HEK293 (cell line): ENCODE results near the gene C20orf204.

Experiments used
- CTCF ChIA-PET: fragments of 350-600 bp; formaldehyde crosslinking; extraction: SDS; loops from one replicate; lab custom pipeline; 2021; ENCODE audit warnings: antibody characterized with exemption; lab: Yijun Ruan, JAX
- POLR2A ChIA-PET: fragments of 300-600 bp; formaldehyde crosslinking; extraction: SDS; loops from one replicate; lab custom pipeline; 2020; ENCODE audit warnings: antibody characterized with exemption, inconsistent platforms; lab: Yijun Ruan, JAX
- H3K27ac ChIP-seq: fragments of 200-500 bp; sonication (Bioruptor generic); 2 replicates; pipeline ENCODE4 v1.5.1; 2014; ENCODE audit warnings: low read depth, low read length, control low read depth, inconsistent platforms; ENCODE audit errors: extremely low read depth
- H3K36me3 ChIP-seq, 2 experiments: fragments of 200-500 bp in 1 of 2; sonication (Bioruptor generic) in 1 of 2; 1 replicate in 1 of 2; 2 replicates in 1 of 2; pipeline ENCODE4 v1.5.1; 2014 to 2017; ENCODE audit warnings: inconsistent platforms in 2 of 2, low read length in 2 of 2; ENCODE audit not compliant: control insufficient read depth in 2 of 2, insufficient read depth in 1 of 2
- H3K4me1 ChIP-seq: fragments of 200-500 bp; sonication (Bioruptor generic); 2 replicates; pipeline ENCODE4 v1.5.1; 2014; ENCODE audit warnings: mild to moderate bottlenecking, low read length, inconsistent platforms; ENCODE audit not compliant: control insufficient read depth, insufficient read depth
- H3K4me3 ChIP-seq: 2 replicates; pipeline ENCODE4 v1.5.1; 2011; ENCODE audit warnings: low read depth, mild to moderate bottlenecking, control low read depth, low read length, moderate library complexity
- H3K9me3 ChIP-seq: fragments of 200-500 bp; sonication (Bioruptor generic); 2 replicates; pipeline ENCODE4 v1.5.1; 2014; ENCODE audit warnings: low read depth, low read length, inconsistent platforms; ENCODE audit not compliant: control insufficient read depth, insufficient read depth
- BCL11B ChIP-seq: fragments of 450-650 bp; formaldehyde crosslinking; IDR thresholded peaks from 2 replicates; pipeline ENCODE4 v1.5.1; 2016; ENCODE audit warnings: low read depth, missing biosample characterization, missing genetic modification characterization
- GFI1B ChIP-seq: fragments of 450-650 bp; formaldehyde crosslinking; IDR thresholded peaks from 2 replicates; pipeline ENCODE4 v1.5.1; 2016; ENCODE audit warnings: missing biosample characterization, missing genetic modification characterization
- ZBTB10 ChIP-seq: fragments of 450-650 bp; formaldehyde crosslinking; IDR thresholded peaks from 2 replicates; pipeline ENCODE4 v1.5.1; 2016; ENCODE audit warnings: missing biosample characterization, missing genetic modification characterization
- ZBTB21 ChIP-seq: fragments of 450-650 bp; formaldehyde crosslinking; IDR thresholded peaks from 2 replicates; pipeline ENCODE4 v1.5.1; 2017; ENCODE audit warnings: missing biosample characterization, missing genetic modification characterization
- ZFHX2 ChIP-seq: fragments of 450-650 bp; formaldehyde crosslinking; conservative IDR thresholded peaks from 2 replicates; pipeline ENCODE4 v1.5.1; 2016; ENCODE audit warnings: missing biosample characterization, missing genetic modification characterization
- ZNF133 ChIP-seq: fragments of 450-650 bp; formaldehyde crosslinking; IDR thresholded peaks from 2 replicates; pipeline ENCODE4 v1.5.1; 2016; ENCODE audit warnings: missing biosample characterization, missing genetic modification characterization
- ZNF140 ChIP-seq: fragments of 450-650 bp; formaldehyde crosslinking; IDR thresholded peaks from 2 replicates; pipeline ENCODE4 v1.5.1; 2016; ENCODE audit warnings: missing biosample characterization, missing genetic modification characterization
- ZNF174 ChIP-seq: fragments of 450-650 bp; formaldehyde crosslinking; IDR thresholded peaks from 2 replicates; pipeline ENCODE4 v1.5.0; 2017; ENCODE audit warnings: missing biosample characterization, mild to moderate bottlenecking, missing genetic modification characterization
- ZNF202 ChIP-seq: fragments of 450-650 bp; formaldehyde crosslinking; IDR thresholded peaks from 2 replicates; pipeline ENCODE4 v1.5.1; 2016; ENCODE audit warnings: missing biosample characterization, missing genetic modification characterization, borderline replicate concordance
- ZNF211 ChIP-seq: fragments of 450-650 bp; formaldehyde crosslinking; IDR thresholded peaks from 2 replicates; pipeline ENCODE4 v1.5.1; 2016; ENCODE audit warnings: low read depth, missing biosample characterization, missing genetic modification characterization
- ZNF221 ChIP-seq: fragments of 450-650 bp; formaldehyde crosslinking; IDR thresholded peaks from 2 replicates; pipeline ENCODE4 v1.5.1; 2017; ENCODE audit warnings: missing biosample characterization, missing genetic modification characterization, borderline replicate concordance
- ZNF324 ChIP-seq: fragments of 450-650 bp; formaldehyde crosslinking; IDR thresholded peaks from 2 replicates; pipeline ENCODE4 v1.5.1; 2016; ENCODE audit warnings: missing biosample characterization, missing genetic modification characterization
- ZNF366 ChIP-seq: fragments of 450-650 bp; formaldehyde crosslinking; conservative IDR thresholded peaks from 2 replicates; pipeline ENCODE4 v1.5.1; 2016; ENCODE audit warnings: missing biosample characterization, missing genetic modification characterization
- ZNF37A ChIP-seq: fragments of 450-650 bp; IDR thresholded peaks from 2 replicates; pipeline ENCODE4 v1.5.1; 2018; ENCODE audit warnings: missing biosample characterization, missing genetic modification characterization
- ZNF544 ChIP-seq: fragments of 450-650 bp; formaldehyde crosslinking; IDR thresholded peaks from 2 replicates; pipeline ENCODE4 v1.5.0; 2017; ENCODE audit warnings: missing biosample characterization, missing genetic modification characterization
- ZNF580 ChIP-seq: fragments of 450-650 bp; formaldehyde crosslinking; IDR thresholded peaks from 2 replicates; pipeline ENCODE4 v1.5.1; 2016; ENCODE audit warnings: missing biosample characterization, missing genetic modification characterization
- ZNF768 ChIP-seq: fragments of 450-650 bp; formaldehyde crosslinking; IDR thresholded peaks from 2 replicates; pipeline ENCODE4 v1.5.1; 2018; ENCODE audit warnings: missing biosample characterization, mild to moderate bottlenecking, missing genetic modification characterization
- ZNF837 ChIP-seq: fragments of 450-650 bp; formaldehyde crosslinking; IDR thresholded peaks from 2 replicates; pipeline ENCODE4 v1.5.1; 2016; ENCODE audit warnings: missing biosample characterization, missing genetic modification characterization
- TF ChIP-seq, protein P1 (sequence below): fragments of 450-650 bp; formaldehyde crosslinking; IDR thresholded peaks from 2 replicates; pipeline ENCODE4 v1.5.1; 2016; ENCODE audit warnings: missing biosample characterization, missing genetic modification characterization
- TF ChIP-seq, protein P2 (sequence below): fragments of 450-650 bp; formaldehyde crosslinking; conservative IDR thresholded peaks from 2 replicates; pipeline ENCODE4 v1.5.1; 2016; ENCODE audit warnings: low read depth, missing biosample characterization, missing genetic modification characterization

The C20orf204 gene

DNA sequence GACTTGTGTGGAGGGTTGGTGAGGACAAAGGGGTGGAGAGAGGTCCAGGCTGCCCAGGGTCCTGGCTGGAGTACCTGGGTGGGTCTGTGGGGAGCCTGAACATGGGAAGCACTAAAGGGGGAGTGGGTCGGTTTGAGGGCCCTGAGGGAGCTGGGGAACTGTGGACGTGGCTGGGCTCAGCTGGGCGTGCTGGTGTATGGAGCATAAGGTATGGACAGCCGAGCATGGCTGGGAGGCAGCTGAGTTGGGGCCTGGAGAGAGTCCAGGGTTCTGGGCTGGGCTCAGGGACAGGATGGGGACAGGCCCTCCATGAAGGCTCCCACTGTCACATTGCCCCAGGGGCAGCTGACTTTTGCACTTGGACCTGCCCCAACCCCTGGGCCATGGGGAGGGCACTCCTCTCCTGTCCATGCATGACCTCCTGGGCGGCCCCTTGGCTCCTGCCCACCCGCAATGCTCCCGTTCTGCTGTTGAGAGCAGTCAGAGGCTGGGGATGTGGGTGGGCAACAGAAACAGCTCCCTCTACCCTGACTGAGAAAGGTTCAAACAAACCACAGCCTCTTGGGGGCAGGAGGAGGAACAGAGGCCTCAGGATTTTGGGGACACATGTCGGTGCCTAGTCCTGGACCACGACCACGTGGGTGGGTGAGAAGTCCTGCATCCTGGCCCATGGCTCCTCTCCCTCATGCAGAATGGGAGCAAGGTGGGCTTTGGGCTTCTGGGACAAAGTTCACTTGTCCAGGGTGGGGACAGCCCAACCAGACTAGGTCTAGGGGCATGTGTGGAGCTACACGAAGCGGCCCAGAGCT, 4.5 kb downstream of the C20orf204 start:
- ChIA-PET CTCF (interaction anchor here (0.6 to 4.4 kb wide), 13 partner anchors 9 to 169 kb away, joined by 3 to 39 read pairs (median 7); partner anchors contain the start of genes PRPF6, SAMD10, SOX18 and TCEA2), POLR2A (interaction anchor here (1.0 to 2.9 kb wide), 2 partner anchors 10 to 22 kb away, joined by 3 to 11 read pairs; partner anchors contain the start of gene TCEA2)
- no peak overlapping the region for H3K4me3 ChIP-seq
- no peak overlapping the region for H3K27ac ChIP-seq
- no peaks in the 10 kb centered on the region for H3K36me3 ChIP-seq
- peaks cover 7% of the 10 kb centered on the region; the same call in 1 of the 2 replicates for H3K4me1 ChIP-seq
- H3K9me3 ChIP-seq, result no peaks in the 10 kb centered on the region
- TF ChIP-seq ZFHX2 (tag by site-specific recombination) (no peak), ZNF544 (tag by site-specific recombination) (no peak), ZNF221 (tag by site-specific recombination) (no peak), ZNF768 (tag by site-specific recombination) (no peak), ZBTB21 (tag by site-specific recombination) (no peak), ZNF324 (tag by site-specific recombination) (no peak), ZNF580 (tag by site-specific recombination) (no peak), ZNF202 (tag by site-specific recombination) (no peak), ZNF837 (tag by site-specific recombination) (no peak), ZBTB10 (no peak), ZNF133 (tag by site-specific recombination) (no peak), ZNF140 (tag by site-specific recombination) (no peak), ZNF37A (tag by site-specific recombination) (no peak), ZNF211 (tag by site-specific recombination) (no peak), ZNF366 (tag by site-specific recombination) (no peak), ZNF174 (tag by site-specific recombination) (no peak), BCL11B (tag by site-specific recombination) (no peak), GFI1B (tag by site-specific recombination) (no peak)
- TF ChIP-seq, protein P1, sequence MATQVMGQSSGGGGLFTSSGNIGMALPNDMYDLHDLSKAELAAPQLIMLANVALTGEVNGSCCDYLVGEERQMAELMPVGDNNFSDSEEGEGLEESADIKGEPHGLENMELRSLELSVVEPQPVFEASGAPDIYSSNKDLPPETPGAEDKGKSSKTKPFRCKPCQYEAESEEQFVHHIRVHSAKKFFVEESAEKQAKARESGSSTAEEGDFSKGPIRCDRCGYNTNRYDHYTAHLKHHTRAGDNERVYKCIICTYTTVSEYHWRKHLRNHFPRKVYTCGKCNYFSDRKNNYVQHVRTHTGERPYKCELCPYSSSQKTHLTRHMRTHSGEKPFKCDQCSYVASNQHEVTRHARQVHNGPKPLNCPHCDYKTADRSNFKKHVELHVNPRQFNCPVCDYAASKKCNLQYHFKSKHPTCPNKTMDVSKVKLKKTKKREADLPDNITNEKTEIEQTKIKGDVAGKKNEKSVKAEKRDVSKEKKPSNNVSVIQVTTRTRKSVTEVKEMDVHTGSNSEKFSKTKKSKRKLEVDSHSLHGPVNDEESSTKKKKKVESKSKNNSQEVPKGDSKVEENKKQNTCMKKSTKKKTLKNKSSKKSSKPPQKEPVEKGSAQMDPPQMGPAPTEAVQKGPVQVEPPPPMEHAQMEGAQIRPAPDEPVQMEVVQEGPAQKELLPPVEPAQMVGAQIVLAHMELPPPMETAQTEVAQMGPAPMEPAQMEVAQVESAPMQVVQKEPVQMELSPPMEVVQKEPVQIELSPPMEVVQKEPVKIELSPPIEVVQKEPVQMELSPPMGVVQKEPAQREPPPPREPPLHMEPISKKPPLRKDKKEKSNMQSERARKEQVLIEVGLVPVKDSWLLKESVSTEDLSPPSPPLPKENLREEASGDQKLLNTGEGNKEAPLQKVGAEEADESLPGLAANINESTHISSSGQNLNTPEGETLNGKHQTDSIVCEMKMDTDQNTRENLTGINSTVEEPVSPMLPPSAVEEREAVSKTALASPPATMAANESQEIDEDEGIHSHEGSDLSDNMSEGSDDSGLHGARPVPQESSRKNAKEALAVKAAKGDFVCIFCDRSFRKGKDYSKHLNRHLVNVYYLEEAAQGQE (tag by site-specific recombination), result no peak
- TF ChIP-seq, protein P2, sequence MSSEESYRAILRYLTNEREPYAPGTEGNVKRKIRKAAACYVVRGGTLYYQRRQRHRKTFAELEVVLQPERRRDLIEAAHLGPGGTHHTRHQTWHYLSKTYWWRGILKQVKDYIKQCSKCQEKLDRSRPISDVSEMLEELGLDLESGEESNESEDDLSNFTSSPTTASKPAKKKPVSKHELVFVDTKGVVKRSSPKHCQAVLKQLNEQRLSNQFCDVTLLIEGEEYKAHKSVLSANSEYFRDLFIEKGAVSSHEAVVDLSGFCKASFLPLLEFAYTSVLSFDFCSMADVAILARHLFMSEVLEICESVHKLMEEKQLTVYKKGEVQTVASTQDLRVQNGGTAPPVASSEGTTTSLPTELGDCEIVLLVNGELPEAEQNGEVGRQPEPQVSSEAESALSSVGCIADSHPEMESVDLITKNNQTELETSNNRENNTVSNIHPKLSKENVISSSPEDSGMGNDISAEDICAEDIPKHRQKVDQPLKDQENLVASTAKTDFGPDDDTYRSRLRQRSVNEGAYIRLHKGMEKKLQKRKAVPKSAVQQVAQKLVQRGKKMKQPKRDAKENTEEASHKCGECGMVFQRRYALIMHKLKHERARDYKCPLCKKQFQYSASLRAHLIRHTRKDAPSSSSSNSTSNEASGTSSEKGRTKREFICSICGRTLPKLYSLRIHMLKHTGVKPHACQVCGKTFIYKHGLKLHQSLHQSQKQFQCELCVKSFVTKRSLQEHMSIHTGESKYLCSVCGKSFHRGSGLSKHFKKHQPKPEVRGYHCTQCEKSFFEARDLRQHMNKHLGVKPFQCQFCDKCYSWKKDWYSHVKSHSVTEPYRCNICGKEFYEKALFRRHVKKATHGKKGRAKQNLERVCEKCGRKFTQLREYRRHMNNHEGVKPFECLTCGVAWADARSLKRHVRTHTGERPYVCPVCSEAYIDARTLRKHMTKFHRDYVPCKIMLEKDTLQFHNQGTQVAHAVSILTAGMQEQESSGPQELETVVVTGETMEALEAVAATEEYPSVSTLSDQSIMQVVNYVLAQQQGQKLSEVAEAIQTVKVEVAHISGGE (tag by site-specific recombination), result no peak
- TF ChIP-seq, all 188 proteins: peak for 0
